ENCODE data around the gene CKAP2L.

Gene CKAP2L

DNA sequence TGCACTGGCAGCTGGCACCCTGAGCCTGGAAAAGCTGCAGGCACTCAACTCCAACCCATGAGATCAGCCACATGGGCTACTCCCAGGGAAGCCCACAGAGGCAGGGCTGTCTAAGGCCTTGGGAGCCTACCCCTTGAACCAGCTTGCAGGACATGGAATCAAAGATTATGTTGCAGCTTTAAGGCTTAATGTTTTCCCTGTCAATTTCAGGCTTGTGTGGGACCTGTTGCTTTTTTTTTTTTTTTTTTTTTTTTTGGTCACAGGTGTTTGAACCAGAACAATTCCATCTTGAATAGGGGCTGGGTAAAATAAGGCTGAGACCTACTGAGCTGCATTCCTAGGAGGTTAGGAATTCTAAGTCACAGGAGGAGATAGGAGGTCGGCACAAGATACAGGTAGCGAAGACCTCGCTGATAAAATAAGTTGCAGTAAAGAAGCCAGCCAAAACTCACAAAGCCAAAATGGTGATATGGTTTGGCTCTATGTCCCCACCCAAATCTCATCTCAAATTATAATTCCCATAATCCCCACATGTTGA lies 27.4 kb upstream of the CKAP2L start:
- DNase-seq = no peak

GRCh38 chr2:112791019-112791418 lies 26.6 kb upstream of the CKAP2L start:
- DNase-seq = no peak

- no peak for DNase-seq
Observed at GRCh38 chr2:112790305-112790704, 25.9 kb upstream of the CKAP2L start.

- DNase-seq = no peak
Observed at GRCh38 chr2:112789186-112789585, 24.8 kb upstream of the CKAP2L start.

- DNase-seq = no peak
Observed at GRCh38 chr2:112788653-112789052, 24.2 kb upstream of the CKAP2L start.

- peak; percentile 33 for DNase-seq
Observed at GRCh38 chr2:112787729-112788393, 23.5 kb upstream of the CKAP2L start.

DNA sequence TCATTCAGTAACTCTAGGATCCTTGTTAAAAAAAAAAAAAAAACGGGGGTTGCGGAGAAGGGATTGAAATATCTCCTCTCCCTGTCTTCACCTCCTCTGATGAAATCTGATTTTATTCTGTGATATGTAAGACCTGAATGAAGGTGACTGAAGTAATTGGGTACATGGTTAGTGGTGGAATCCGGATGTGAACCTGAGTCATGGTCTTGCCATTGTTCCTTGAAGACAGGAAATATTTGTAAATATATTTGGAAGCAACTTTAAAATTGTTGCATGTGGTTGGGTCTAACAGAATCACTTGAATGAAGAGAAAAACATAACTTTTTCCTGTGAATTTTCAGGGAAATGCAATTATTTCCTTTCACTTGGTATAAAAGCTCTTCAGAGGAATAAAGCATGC lies 22.9 kb upstream of the CKAP2L start:
- DNase-seq = no peak

DNA sequence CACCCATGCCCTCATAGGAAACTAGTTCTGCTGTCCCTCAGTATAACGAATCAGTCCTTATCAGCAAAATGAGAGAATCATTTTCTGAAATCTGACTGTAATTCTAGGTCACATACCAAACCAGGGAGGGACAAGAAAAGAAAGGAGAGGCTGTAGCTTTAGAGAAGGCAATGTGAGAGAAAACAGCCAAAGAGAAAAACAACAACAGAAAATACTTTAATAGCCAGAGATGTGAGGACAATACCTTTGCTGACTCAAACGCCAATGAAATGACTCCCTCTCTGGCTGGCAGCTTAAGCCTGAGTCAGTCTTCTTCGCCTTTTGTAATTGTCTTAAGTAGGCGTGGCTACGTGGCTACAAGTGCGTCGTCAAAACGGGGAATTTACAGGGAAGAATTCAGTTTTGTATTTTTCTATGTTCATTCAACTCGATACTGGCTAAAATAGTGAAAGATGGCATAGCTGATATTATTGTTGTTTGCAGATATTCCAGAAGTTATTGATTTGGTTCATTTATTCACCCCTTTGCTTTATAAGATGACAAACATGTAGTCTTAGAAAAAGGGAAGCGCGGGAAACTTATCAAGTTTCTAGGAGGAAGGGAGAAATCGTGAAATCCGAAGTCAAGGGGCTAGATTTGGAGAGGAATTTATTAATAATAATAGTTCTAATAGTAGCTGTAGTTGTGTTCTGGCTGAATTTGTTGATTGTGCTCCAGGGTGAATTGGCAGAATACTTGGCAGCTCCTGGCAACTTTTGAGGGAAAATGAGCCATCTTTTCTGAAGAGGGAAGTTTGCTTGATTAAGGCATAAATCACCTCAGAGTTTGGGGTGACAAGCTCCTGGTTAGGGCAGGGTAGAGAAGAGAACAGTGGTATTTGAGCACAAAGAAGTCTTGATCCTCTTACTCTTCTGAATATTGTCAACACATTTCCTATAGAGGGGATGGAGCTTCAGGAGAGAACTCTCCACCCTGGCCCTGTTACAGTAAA lies 20.1 kb upstream of the CKAP2L start, which contains the start of gene IL1A:
Gene IL1A, minus strand, starts transcription at position 295 of the 991 bp plus-strand sequence. CDS start 723 bp downstream, outside the sequence.
- peak; percentile 84 for DNase-seq

GRCh38 chr2:112783187-112783714 lies 18.8 kb upstream of the CKAP2L start:
- DNase-seq = no peak

GRCh38 chr2:112782234-112782799 lies 17.9 kb upstream of the CKAP2L start:
- no peak for DNase-seq

- DNase-seq = no peak
Observed at GRCh38 chr2:112779598-112779997, 15.2 kb upstream of the CKAP2L start.

GRCh38 chr2:112777036-112777435 lies 12.6 kb upstream of the CKAP2L start:
- no peak for DNase-seq

DNA sequence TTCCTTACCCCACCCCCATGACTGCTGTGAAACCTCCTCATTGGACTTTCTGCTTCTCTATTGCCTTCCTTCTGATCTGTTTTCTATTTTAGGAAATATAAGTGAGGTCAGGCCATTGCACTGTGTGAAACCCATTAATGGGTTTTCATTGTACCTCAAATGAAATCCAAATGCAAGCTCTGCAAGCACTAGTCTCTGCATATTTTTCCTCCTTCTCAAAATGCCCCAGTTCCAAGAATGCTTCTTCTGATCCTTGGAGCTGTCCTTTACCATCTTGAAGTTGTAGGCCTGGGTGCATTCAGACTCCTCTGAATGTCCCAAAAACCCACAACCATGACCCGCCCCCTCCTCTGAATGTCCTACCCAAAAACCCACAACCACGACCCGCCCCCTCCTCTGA lies 11.7 kb upstream of the CKAP2L start:
- DNase-seq = no peak

DNA sequence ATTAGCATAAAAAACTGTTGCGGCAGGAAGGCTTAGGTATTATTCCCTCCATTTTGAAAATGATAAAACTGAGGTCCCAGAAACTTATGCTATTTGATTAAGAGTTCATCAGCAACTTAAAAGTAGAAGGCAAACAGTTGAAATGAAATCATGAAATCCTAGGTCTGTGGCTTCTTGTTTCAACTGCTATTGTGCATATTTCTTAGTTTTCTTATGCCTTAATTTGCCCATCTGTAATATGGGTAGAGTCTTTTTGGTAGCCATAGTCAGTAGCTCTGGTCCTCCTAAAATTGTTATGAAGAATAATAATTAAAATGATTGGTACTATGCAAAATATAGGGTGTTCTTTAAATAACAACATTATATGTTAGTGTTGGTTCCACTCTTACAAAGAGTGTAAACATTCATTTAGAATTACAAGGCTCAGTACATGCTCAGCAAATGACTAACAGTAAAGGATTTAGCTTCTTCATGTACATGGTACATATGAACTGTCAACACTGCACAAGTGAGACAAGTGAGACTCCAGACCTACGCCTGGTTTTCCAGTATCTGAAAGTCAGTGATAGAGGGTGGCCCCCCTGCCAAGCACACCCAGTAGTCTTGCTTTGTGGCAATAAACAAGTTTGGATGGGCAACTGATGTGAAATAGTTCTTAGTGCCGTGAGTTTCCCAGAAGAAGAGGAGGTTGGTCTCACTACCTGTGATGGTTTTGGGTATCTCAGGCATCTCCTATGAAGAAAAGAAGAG lies 10.3 kb upstream of the CKAP2L start:
- no peak for DNase-seq

- no peak for DNase-seq
Observed at GRCh38 chr2:112773556-112773955, 9.1 kb upstream of the CKAP2L start.

GRCh38 chr2:112772911-112773475 lies 8.6 kb upstream of the CKAP2L start:
- no peak for DNase-seq

GRCh38 chr2:112772322-112772721 lies 7.9 kb upstream of the CKAP2L start:
- DNase-seq = no peak

GRCh38 chr2:112768432-112768831 lies 4.0 kb upstream of the CKAP2L start:
- DNase-seq = no peak

DNA sequence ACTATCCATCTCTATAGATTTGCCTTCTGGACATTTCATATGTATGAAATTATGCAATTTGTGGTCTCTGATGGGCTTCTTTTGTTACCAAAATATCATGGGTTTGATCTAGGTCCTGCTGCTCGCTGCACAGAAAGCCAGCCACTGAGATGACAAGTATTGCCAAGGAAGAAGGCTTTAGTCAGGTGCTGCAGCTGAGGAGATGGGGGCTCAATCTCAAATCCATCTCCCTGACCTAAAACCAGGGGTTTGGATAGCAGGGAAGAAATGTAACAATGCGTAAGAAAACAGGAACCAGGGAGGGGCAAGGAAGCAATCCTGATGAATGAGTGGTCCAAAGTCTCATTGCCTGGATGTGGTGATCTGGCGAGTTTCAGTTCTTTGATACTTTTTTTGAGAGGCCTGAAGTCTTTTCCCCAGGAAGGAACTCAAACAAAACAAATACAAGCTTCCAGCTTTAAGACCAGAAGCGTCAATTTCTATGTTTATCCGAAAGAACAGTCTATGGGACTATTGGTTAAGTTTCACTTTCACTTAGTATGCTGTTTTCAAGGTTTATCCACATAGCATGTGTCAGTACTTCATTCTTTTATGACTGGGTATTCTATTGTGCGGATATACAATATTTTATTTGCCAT lies 3.4 kb upstream of the CKAP2L start:
- DNase-seq = no peak

GRCh38 chr2:112765251-112765650 lies 842 bp upstream of the CKAP2L start:
- no peak for DNase-seq

- DNase-seq = no peak
Observed at GRCh38 chr2:112762276-112762675, 2.1 kb downstream of the CKAP2L start.
